Astrocyte of the cerebellum (primary cell): ENCODE data around the gene CFAP99.
A peak's percentile ranks its signal among the peaks of the same experiment; 100 is the strongest.

Source experiments
- DNase-seq: peaks from one replicate; pipeline ENCODE4 v3.0.0-alpha.2; 2011; ENCODE audit warnings: low read depth
- H3K4me3 ChIP-seq: 2 replicates; pipeline ENCODE4 v1.5.1; 2011; ENCODE audit warnings: mild to moderate bottlenecking, low read depth, low read length, moderate library complexity
- in situ Hi-C: cut with HindIII; loops from 2 replicates; pipeline ENCODE4 v1.10.0; 2017; ENCODE audit warnings: low sequenced_read_pairs
- TF ChIP-seq, protein P1 (sequence below): IDR thresholded peaks from 2 replicates; pipeline ENCODE4 v1.5.1; 2012; ENCODE audit warnings: low read length, low read depth, moderate library complexity, mild to moderate bottlenecking; ENCODE audit errors: missing control alignments

The CFAP99 gene

DNA sequence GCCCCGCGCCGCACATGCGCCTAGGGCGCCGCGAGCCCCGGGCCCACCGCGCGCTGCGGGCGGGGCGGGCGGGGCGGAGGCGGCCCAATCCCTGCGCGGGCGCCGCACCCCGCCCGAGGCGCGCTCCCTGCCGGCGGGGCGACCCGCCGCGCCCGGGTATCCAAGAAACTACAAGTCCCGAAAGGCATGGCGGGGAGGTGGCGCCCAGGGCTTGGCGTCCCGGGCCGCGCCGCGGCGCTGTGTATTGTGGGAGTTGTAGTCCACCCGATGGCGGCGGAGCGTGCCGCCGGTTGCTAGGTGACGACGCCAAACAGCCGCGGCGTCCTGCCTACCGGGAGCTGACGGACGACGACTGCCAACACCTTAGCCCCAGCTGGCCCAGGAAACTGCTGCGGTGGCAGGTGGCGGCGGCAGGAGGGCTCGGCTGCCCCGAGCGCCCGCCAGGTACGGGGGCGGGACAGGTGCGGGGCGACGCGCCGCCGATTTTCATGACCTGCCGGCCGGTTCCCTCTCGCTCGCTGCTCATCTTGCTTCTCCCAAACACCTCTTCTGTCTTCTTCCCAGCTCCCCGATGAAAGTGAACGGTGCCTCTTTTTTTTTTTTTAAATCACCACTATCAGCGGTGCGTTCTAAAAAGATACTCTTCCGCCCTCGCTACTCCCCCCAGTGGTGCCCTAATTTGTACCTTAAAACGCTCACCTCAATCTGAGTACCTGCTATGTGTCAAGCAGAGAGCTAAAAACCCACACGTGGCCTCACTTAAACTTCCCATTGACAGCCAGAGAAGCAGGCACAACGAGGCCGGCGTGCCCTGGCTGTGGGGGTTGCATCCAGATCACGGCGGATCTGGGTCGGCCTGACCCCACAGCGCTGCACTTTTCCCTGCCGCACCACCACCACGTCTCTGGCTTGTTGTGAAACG lies at the start of gene CFAP99:
Gene CFAP99, plus strand, starts transcription at position 306 of the 922 bp plus-strand sequence.
- peak; percentile 75 for DNase-seq
- H3K4me3 ChIP-seq, result peak within 1 kb of the TSS; percentile 52
- TF ChIP-seq, protein P1, sequence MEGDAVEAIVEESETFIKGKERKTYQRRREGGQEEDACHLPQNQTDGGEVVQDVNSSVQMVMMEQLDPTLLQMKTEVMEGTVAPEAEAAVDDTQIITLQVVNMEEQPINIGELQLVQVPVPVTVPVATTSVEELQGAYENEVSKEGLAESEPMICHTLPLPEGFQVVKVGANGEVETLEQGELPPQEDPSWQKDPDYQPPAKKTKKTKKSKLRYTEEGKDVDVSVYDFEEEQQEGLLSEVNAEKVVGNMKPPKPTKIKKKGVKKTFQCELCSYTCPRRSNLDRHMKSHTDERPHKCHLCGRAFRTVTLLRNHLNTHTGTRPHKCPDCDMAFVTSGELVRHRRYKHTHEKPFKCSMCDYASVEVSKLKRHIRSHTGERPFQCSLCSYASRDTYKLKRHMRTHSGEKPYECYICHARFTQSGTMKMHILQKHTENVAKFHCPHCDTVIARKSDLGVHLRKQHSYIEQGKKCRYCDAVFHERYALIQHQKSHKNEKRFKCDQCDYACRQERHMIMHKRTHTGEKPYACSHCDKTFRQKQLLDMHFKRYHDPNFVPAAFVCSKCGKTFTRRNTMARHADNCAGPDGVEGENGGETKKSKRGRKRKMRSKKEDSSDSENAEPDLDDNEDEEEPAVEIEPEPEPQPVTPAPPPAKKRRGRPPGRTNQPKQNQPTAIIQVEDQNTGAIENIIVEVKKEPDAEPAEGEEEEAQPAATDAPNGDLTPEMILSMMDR, result no peak
- in situ Hi-C loops, result no loop called here

- no peak for DNase-seq
- TF ChIP-seq, protein P1, result no peak
- in situ Hi-C loops, result no loop called here
- H3K4me3 ChIP-seq, result no peak overlapping the region
These were observed 48.0 kb upstream of the CFAP99 start for GRCh38 chr4:2370597-2371320.

- DNase-seq, result no peak
- TF ChIP-seq, protein P1, result no peak
- in situ Hi-C loops, result no loop called here
- H3K4me3 ChIP-seq, result no peak overlapping the region
These were observed 46.8 kb upstream of the CFAP99 start for GRCh38 chr4:2371765-2372487.

DNA sequence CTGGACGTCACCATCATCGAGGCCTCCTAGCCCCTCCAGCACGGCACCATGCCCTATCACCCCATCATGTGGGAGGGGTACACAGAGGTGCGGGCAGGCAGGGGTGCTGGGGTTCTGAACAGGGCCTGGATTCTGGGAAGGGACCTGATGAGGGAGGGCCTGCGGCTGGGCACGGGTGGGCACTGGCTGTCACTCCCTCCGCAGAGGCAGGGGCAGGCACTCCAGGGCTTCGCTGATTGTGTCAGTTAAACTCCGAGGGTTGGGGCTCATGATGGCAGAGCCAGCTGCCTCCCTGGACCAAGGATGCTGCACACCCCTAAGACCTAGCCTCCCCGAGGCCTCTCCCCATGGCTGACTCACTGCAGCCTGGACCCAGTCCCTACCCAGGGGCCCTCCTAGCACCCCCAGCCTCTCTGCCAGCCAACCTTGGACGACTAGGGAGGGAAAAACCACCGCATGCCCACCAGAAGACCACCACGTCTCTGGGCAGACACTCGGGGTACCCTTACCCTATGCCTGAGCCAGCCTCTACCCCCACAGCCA lies 46.2 kb upstream of the CFAP99 start:
- TF ChIP-seq, protein P1, result no peak
- no peak overlapping the region for H3K4me3 ChIP-seq
- in situ Hi-C loops, result no loop called here
- DNase-seq, result no peak

DNA sequence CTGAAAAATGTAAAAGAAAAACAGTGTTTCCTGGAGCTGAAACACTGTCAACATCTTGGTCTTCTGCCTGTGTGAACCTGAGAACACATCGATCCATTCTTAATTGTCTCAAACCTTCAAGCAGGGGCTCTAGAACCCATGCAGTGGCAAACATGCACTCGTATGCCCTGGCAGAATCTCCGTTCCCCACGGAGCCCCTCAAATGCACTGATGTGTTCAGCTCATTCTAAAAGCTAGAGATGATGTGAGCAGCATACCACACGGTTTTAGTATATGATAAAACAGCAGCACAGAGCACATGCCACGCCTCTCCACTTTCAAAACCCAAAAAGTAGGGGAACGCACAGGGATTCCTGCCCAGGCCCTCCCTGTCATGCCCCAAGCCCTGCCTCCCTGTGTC lies 45.2 kb upstream of the CFAP99 start:
- in situ Hi-C loops, result no loop called here
- TF ChIP-seq, protein P1, result no peak

GRCh38 chr4:2375427-2375826 lies 43.3 kb upstream of the CFAP99 start:
- in situ Hi-C loops, result no loop called here
- DNase-seq, result no peak
- no peak overlapping the region for H3K4me3 ChIP-seq
- TF ChIP-seq, protein P1, result no peak

More for the DNA sequence above, 45.2 kb upstream of the CFAP99 start:
- DNase-seq, result no peak
- H3K4me3 ChIP-seq, result no peak overlapping the region
